Endothelial cell of umbilical vein (primary cell): ENCODE measurements around the gene MYL5. TPM values are rescaled to one million over a fixed set of nuclear protein-coding genes. Genes with fewer than 3 reads are reported as not detected.

Experiments used
- BruUV-seq: library from RNA; stranded (reverse); fragments of 400-500 nt; replicated peaks from 2 replicates; lab custom pipeline; 2021; lab: Mats Ljungman, UMichigan
- CTCF ChIA-PET: fragments of 300-600, 350-600 bp; sonication (Branson Sonifier 250); formaldehyde crosslinking; loops from one replicate; lab custom pipeline; 2021; ENCODE audit warnings: antibody characterized with exemption, inconsistent platforms; lab: Charles Lee
- POLR2A ChIA-PET: fragments of 300-600, 350-600 bp; sonication (Branson Sonifier 250); formaldehyde crosslinking; loops from one replicate; lab custom pipeline; 2021; ENCODE audit warnings: antibody characterized with exemption, inconsistent platforms; lab: Charles Lee
- DNase-seq: peaks from one replicate; pipeline ENCODE4 v3.0.0-alpha.2; 2011; ENCODE audit warnings: low read depth, low spot score
- FAIRE-seq: peaks from 2 replicates; lab custom pipeline; 2011; peaks lifted over from hg19 to GRCh38; lab: Jason Lieb, UNC
- H2AFZ ChIP-seq: 2 replicates; pipeline ENCODE4 v1.6.0; 2012; ENCODE audit warnings: low read depth, low read length, control low read depth, inconsistent platforms
- H3K27ac ChIP-seq: 2 replicates; pipeline ENCODE4 v1.5.1; 2011; ENCODE audit warnings: low read depth, mild to moderate bottlenecking, control low read depth, low read length, moderate library complexity; ENCODE audit not compliant: insufficient read depth
- H3K27me3 ChIP-seq, 2 experiments: 2 replicates each; pipeline versions ENCODE4 v1.6.0 to v1.6.1; 2011; ENCODE audit warnings: low read length in 2 of 2, mixed read lengths in 1 of 2; ENCODE audit not compliant: control insufficient read depth in 2 of 2, insufficient read depth in 2 of 2
- H3K36me3 ChIP-seq, 2 experiments: 2 replicates in 1 of 2; 3 replicates in 1 of 2; pipeline ENCODE4 v1.5.1; 2011; ENCODE audit warnings: low read length in 2 of 2, mild to moderate bottlenecking in 1 of 2, moderate library complexity in 1 of 2; ENCODE audit not compliant: control insufficient read depth in 2 of 2, insufficient read depth in 2 of 2; ENCODE audit errors: extremely low read depth in 1 of 2
- H3K4me1 ChIP-seq: 3 replicates; pipeline ENCODE4 v1.5.1; 2011; ENCODE audit warnings: mild to moderate bottlenecking, low read length; ENCODE audit not compliant: control insufficient read depth, insufficient read depth; ENCODE audit errors: extremely low read depth
- H3K4me2 ChIP-seq: 2 replicates; pipeline ENCODE4 v1.6.1; 2011; ENCODE audit warnings: low read length, control low read depth, mixed read lengths; ENCODE audit not compliant: insufficient read depth
- H3K4me3 ChIP-seq, 3 experiments: fragments of 200-600 bp in 1 of 3; sonication (generic), shearing (Covaris generic) in 1 of 3; replicated peaks in 1 of 3; 2 replicates each; pipeline ENCODE4 v1.5.1; 2011 to 2016; ENCODE audit warnings: control low read depth in 3 of 3, low read length in 3 of 3, mild to moderate bottlenecking in 2 of 3, inconsistent platforms in 1 of 3, low read depth in 1 of 3, moderate library complexity in 1 of 3; ENCODE audit not compliant: insufficient read depth in 1 of 3
- H3K79me2 ChIP-seq: 2 replicates; pipeline ENCODE4 v1.6.0; 2012; ENCODE audit warnings: low read length, inconsistent platforms; ENCODE audit not compliant: control insufficient read depth, insufficient read depth
- H3K9ac ChIP-seq: replicated peaks from 2 replicates; pipeline ENCODE3; 2011; ENCODE audit warnings: low read length, control low read depth; ENCODE audit not compliant: insufficient read depth; ENCODE audit errors: extremely low read depth
- H3K9me1 ChIP-seq: replicated peaks from 3 replicates; pipeline ENCODE4 v1.6.0; 2011; ENCODE audit warnings: mild to moderate bottlenecking, low read length; ENCODE audit not compliant: control insufficient read depth, insufficient read depth; ENCODE audit errors: extremely low read depth
- H3K9me3 ChIP-seq: replicated peaks from 2 replicates; pipeline ENCODE4 v1.5.1; 2012; ENCODE audit warnings: low read length, inconsistent platforms; ENCODE audit not compliant: control insufficient read depth, insufficient read depth
- H4K20me1 ChIP-seq: replicated peaks from 2 replicates; pipeline ENCODE3; 2011; ENCODE audit warnings: mild to moderate bottlenecking, low read length; ENCODE audit not compliant: control insufficient read depth, insufficient read depth; ENCODE audit errors: extremely low read depth
- CTCF ChIP-seq, 2 donors: IDR thresholded peaks; 1 replicate in 1 of 2; 2 replicates in 1 of 2; pipeline ENCODE4 v1.5.1; 2011; ENCODE audit warnings: low read length in 2 of 2, mild to moderate bottlenecking in 2 of 2, moderate library complexity in 2 of 2, control low read depth in 1 of 2, inconsistent platforms in 1 of 2, low read depth in 1 of 2; ENCODE audit not compliant: insufficient read depth in 1 of 2; ENCODE audit errors: extremely low read depth in 1 of 2
- EZH2 ChIP-seq: IDR thresholded peaks from 2 replicates; pipeline ENCODE4 v1.6.1; 2012; ENCODE audit warnings: borderline replicate concordance, low read depth, mild to moderate bottlenecking, moderate library complexity, low read length, inconsistent platforms; ENCODE audit not compliant: severe bottlenecking
- FOS ChIP-seq: IDR thresholded peaks from 2 replicates; pipeline ENCODE4 v1.6.1; 2011; ENCODE audit warnings: mild to moderate bottlenecking, low read length, moderate library complexity, borderline replicate concordance; ENCODE audit not compliant: insufficient read depth
- GATA2 ChIP-seq: IDR thresholded peaks from 2 replicates; pipeline ENCODE4 v1.7.0; 2011; ENCODE audit warnings: low read depth, mild to moderate bottlenecking, moderate library complexity, mixed read lengths, low read length; ENCODE audit not compliant: insufficient read length, insufficient read depth
- JUN ChIP-seq: IDR thresholded peaks from 2 replicates; pipeline ENCODE4 v1.6.1; 2011; ENCODE audit warnings: borderline replicate concordance, low read depth; ENCODE audit not compliant: insufficient read length, insufficient read depth
- MAX ChIP-seq: IDR thresholded peaks from 2 replicates; pipeline ENCODE4 v1.6.1; 2011; ENCODE audit not compliant: insufficient read depth, insufficient read length
- MYC ChIP-seq: IDR thresholded peaks from one replicate; pipeline ENCODE4 v1.6.1; 2011; ENCODE audit warnings: mild to moderate bottlenecking, low read depth, low read length
- POLR2A ChIP-seq: IDR thresholded peaks from 2 replicates; pipeline ENCODE4 v1.6.1; 2012; ENCODE audit warnings: low read depth, mild to moderate bottlenecking, control low read depth, low read length
- POLR2AphosphoS5 ChIP-seq: IDR thresholded peaks from 2 replicates; pipeline ENCODE4 v1.6.1; 2012; ENCODE audit warnings: low read depth, mild to moderate bottlenecking, control low read depth, low read length, moderate library complexity; ENCODE audit not compliant: insufficient read depth
- dilution Hi-C: fragments of 300-500 bp; cut with MboI; formaldehyde crosslinking; loops from one replicate; pipeline ENCODE4 v1.15.0; 2019; ENCODE audit warnings: low sequenced_read_pairs; ENCODE audit not compliant: extremely low pct_ligation_motif_present
- intact Hi-C: fragments of 100-400 bp; cut with micrococcal nuclease; formaldehyde crosslinking; loops from one replicate; pipeline ENCODE4 v1.10.0; 2022
- polyA plus RNA-seq, 4 experiments: library from polyadenylated mRNA; depleted of rRNA in 3 of 4; stranded (reverse) in 3 of 4; unstranded in 1 of 4; fragments of >200 nt; gene quantifications; 2 replicates each; pipeline versions ENCODE4 v1.2.1 to v1.2.3, GENCODE V29; 2011 to 2012; ENCODE audit warnings: missing spikeins in 1 of 4
- total RNA-seq: library from RNA; stranded (reverse); gene quantifications from 2 replicates; pipeline ENCODE4 v1.2.3, GENCODE V29; 2021

MYL5 gene
- total and polyA plus RNA-seq, 2 donors (not counting 3 experiments of a cell fraction or from before 2014, with no cell fraction given), result 12.3 to 13.4 TPM

GRCh38 chr4:648579-649292 lies 25.6 kb upstream of the MYL5 start:
- DNase-seq (no peak), FAIRE-seq (no peak)
- no TSS peak for BruUV-seq
- H3K79me2 ChIP-seq, result no peaks in the 10 kb centered on the region
- POLR2A ChIA-PET, result no interaction called here
- H3K27ac ChIP-seq, result no peak overlapping the region
- no peak overlapping the region for H2AFZ ChIP-seq
- H4K20me1 ChIP-seq, result no peaks in the 10 kb centered on the region
- no peaks in the 10 kb centered on the region for H3K4me1 ChIP-seq
- no peaks in the 10 kb centered on the region for H3K9me3 ChIP-seq
- H3K9me1 ChIP-seq, result no peaks in the 10 kb centered on the region
- H3K9ac ChIP-seq, result no peak overlapping the region
- intact Hi-C loops (no loop called here), dilution Hi-C loops (no loop called here)
- no peaks in the 10 kb centered on the region for H3K36me3 ChIP-seq
- H3K4me2 ChIP-seq, result no peak overlapping the region
- no peaks in the 10 kb centered on the region for H3K27me3 ChIP-seq
- CTCF ChIA-PET, result interaction anchor here (0.9 kb wide), 1 partner anchor 11 kb away, joined by 3 read pairs; no protein-coding TSS in a partner anchor
- no peak overlapping the region for H3K4me3 ChIP-seq
- TF ChIP-seq FOS (no peak), EZH2 (no peak), POLR2A (no peak), CTCF (IDR thresholded peaks at IDR 0.05; ENCODE audit: extremely low read depth in 1 of 2, insufficient read depth in 1 of 2, low read depth in 1 of 2, low read length in 2 of 2) (no peak), MAX (no peak), JUN (no peak), POLR2AphosphoS5 (no peak), GATA2 (no peak), MYC (no peak)
